GM15510 (cell line): ENCODE results near the gene AGBL1.

Experiments
- POLR2A ChIP-seq: IDR thresholded peaks from 3 replicates; pipeline ENCODE4 v1.6.1; 2011; ENCODE audit warnings: borderline replicate concordance; ENCODE audit not compliant: insufficient read length; ENCODE audit errors: extremely low read depth

Gene AGBL1

DNA sequence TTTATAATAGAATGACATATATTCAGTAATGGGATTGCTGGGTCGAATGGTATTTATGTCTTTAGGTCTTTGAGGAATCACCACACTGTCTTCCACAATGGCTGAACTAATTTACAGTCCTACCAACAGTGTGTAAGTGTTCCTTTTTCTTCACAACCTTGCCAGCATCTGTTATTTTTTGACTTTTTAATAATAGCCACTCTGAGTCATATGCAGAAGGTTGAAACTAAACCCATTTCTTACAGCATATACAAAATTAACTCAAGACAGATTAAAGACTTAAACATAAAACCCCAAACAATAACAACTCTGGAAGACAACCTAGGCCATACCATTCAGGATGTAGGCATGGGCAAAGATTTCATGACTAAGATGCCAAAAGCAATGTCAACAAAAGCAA is 671.4 kb downstream of the AGBL1 start:
- no peak for TF ChIP-seq POLR2A

DNA sequence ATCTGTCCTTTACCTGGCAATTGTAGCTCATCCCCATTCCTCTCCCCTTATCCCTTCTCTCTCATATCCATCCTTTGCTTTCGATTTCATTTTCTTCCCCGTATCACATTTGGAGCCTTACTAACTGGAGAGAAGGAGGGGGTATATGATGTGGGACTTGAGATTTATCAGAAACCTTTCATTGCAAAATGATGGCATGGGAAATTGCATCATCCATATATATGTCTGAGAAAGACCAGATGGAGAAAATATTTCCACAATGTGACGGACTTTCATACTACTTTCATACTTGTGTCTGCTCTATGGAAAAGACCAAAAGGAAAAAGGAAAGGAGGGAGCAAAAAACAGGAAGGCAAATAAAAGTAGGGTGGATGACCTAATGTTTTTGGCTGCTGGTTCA is 675.2 kb downstream of the AGBL1 start:
- no peak for TF ChIP-seq POLR2A

DNA sequence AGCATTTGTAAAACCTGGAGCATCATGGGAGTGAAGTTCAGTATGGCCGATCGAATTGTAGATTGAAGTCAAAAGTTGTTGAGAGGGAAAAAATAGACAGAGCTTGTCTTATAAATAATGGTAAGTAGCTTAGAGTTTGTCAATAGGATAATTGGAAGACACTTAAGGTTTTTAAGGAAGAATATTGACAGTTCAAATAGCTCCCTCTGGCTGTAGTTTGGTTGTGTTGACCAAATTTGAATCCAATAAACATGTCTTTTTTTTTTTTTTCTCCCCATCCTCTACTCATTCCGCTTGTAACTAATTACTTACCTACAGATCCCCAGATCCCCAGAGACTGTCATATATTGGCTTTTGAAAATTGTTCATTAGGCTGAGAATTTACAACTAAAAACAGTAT is 677.0 kb downstream of the AGBL1 start:
- no peak for TF ChIP-seq POLR2A

DNA sequence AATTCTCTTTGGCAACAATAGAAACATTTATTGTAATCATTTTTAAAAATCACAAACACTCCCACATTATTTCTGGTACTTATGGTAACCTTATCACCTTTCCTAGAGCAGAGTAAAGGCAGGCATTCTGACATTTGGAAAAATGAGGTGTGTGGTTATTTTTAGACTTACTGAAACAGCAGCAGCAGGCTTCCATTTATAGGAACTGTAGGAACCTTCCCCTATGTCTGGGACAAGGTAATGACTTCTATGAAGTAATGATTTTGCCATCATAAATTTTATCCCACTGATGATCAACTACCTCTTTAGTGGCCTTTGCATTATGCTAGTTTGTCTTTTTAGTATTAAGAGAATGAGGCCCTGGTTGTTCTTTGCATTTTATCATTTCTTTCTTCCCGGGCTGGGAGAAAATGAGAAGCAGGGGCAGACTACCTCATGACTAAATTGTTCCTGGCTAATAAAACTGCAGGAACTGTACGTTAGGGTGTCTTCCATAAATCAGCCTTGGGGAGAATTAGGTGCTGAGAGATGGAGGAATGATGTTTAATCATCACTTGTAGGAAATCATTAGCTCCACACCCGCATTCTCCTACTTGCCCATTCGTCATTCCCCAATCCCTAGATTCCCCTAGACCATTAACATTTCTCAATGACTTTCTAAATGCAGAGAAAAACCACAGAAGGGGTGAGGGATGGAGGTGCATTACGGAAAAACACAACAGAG is 680.3 kb downstream of the AGBL1 start:
- no peak for TF ChIP-seq POLR2A

DNA sequence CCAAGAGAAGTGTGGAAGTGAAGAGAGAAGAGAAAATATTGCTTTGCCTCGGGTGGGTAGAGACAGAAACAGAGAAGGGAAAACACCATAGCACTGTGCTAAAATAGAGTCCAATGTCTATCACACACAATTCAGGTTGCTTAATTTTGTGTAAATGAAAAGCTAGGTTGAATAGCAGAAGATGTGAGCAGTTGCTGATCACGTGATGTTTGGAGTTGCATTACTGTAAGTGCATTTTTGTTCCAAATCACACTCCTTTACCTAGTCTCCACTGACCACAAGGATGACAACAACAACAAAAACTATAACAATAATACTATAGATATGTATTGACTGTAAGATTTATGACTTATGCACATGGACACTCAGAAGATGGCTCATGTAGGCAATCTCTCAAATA is 683.2 kb downstream of the AGBL1 start:
- TF ChIP-seq POLR2A, result no peak

DNA sequence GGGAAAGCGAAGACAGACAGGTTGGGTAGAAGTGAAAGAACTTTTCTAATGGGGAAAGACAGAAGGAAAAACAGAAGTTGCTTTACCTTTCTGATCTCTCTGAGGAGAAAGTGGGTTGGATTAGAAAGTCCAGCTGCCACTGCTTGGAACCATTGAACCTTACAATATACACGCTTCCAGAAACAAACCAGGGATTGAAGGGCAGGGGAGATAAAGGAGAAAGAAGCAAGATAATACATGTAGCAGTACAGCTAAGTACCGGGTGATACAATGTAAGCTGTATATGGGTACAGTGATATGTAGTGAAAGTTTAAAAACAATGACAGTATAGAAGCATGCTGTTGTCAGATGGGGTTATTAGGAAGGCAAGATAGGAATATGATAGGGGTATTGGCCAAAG is 684.4 kb downstream of the AGBL1 start:
- no peak for TF ChIP-seq POLR2A

DNA sequence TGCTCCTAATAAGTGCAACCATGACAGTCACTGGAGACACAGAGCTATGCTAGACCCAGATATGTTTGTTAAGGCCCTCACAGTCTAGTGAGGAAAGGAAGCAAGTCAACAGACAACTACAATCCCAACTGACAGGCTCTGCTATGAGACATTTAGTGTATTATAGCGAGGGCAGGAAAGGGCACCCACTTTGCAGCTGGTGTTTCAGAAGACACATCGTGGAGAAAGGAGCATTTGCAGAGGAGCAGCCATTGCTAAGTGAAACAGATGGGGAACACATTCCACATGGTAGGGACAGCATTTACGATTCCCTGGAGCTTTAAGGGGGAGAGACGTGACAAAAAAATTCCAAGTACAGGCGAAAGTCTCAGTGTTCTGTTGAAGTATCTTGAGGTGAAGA is 685.6 kb downstream of the AGBL1 start:
- TF ChIP-seq POLR2A, result no peak

DNA sequence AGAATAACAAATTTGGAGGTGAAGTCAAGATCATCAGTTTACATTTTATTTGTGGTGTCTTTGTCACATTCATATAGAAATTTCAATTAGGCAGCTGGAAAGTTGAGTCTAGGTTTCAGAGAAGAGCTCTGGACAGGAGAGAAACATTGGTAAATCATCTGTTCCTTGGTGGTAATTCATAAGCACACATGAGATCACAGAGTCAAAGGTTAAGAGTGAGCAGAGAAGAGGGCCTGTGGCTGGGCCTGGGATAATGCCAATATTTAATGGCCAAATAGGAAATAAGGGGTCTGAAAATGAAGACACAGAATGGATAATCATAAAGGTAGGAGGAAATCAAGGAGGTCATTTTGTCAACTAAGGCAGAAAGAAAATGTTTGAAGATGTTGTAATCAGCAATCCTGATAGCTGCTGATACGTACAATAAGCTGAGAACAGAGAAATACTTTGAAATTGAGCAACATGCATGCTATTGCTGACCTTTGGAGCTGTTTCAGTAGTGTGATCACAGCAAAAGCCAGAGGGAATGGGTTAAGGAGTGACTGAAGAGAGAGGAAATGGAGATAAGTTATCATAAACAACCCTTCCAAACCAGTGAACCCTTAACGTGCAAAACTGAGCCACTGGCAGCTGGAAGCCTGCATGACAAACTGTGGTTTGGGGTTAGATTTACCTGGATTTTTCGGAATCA is 692.8 kb downstream of the AGBL1 start:
- TF ChIP-seq POLR2A, result no peak

DNA sequence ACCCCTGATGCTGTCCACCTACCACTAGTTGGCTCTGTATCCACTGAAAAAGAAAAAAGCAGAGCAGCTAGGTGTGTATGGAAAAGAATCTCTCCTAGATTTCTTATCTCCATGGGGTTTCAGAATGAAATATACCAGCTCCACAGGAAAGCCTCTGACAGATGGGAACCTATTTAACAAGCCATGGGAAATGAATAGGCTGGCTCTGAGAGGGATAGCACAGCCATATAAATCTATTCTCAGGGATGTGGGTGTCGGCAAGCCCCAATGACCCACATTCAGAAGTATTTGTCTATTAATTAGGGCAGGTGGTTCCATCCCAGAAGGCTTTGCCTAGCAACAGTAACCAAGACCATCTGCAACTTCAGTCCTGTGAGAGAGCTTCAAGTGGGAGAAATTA is 694.1 kb downstream of the AGBL1 start:
- no peak for TF ChIP-seq POLR2A

DNA sequence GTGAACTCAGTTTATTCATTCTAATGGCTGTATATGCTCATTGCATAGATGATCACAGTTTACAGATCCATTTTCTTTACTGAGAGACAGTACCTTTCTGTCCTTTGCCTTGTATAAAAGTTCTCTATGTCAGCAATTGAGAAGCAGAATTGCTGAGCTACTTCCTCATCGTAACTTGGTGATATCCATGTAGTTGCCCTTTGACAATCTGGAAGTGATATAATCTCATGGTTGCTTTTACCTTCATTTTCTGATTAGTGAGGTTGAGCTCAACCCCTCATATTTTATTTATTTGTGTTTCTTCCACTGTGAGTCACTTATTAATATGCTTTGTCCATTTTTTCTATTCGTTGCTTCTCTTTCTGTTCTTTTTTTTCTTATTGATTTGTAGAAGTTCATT is 696.5 kb downstream of the AGBL1 start:
- TF ChIP-seq POLR2A, result no peak

DNA sequence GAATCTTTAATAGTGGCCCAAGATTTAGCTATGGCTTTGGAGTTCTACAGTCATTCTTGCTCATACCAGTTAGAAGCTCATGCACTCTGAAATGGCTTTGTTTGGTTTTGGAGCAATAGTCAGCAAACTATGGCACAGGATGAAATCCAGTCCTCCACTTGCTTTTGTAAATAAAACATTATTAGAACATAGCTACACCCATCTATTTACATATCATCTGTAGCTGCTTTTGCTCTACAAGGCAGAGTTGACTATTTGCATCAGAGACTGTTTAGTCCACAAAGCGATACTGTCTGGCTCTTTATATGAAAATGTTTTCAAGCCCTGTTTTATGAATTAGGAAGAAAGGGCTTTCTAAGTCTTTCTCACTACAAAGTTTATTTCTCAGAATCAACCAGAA is 716.9 kb downstream of the AGBL1 start:
- no peak for TF ChIP-seq POLR2A

DNA sequence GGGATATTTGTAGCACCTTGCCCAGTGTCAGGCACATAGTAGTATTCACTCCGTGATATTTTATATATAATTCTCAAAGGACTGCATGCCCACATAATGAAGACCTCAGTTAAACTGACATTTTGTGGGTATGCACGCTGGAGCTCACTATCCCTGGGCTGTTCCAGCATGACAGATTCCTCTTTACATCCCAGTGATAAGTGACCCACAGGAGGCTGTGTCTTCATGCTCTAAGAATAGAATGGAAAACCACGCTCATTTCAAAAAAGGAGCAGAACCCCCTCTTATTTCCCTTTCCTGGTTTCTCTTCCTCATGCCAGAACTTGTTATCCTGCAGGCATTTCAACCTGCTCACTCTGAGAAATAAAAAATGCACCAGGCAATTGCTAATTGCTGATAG is 717.5 kb downstream of the AGBL1 start:
- no peak for TF ChIP-seq POLR2A

DNA sequence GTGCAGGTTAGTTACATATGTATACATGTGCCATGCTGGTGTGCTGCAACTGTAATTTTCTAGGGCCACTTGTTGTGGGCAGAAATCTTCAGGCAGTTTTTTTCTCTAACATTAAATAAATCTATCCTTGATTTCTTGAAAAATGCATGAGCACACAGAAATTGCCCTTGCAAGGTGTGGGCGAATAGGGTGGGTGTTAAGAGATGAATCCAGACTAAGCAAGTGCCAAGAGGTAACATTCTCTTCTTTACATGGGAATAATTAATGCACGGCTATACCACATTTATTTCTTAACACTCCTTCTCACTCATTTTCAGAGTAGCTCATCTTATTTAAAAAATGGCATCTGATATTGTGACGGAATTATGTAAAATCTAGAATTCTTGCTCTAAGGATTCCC is 719.6 kb downstream of the AGBL1 start:
- no peak for TF ChIP-seq POLR2A

DNA sequence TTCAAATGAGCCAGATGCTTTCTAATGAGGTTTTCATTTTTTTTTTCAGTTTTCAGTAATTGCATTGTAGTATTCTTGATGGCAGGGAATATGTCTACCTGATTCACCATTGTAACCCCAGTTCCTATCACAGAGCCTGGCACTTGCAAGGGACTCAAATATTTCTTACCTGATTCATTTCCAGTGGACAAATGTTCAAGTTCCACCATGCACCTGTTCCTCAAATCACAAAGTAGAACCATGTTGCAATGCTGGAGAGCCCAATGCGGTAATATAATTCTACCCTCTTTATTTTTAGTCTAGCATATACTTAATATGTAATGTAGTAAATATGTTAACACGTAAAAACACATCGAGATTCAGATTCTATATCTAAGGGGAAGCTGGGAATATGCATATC is 722.6 kb downstream of the AGBL1 start:
- no peak for TF ChIP-seq POLR2A

DNA sequence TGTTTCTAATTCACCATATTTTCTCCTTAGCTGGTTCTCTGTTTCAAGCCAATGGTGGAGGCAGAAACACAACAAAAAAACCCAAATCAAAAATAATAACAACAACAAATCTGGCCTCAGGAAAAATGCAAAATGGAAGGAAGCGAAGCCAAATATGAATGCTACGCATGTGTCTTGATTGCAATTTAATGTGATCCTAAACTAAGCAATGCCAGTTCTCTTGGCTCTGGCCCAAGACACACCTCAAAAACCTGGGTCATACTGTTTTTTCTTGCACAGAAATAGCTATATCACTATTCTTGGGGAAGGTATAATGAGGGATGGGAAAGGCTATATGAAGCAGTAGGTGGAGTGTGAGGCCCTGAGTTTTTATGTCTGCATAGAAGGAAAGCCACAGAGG is 724.7 kb downstream of the AGBL1 start:
- TF ChIP-seq POLR2A, result no peak

DNA sequence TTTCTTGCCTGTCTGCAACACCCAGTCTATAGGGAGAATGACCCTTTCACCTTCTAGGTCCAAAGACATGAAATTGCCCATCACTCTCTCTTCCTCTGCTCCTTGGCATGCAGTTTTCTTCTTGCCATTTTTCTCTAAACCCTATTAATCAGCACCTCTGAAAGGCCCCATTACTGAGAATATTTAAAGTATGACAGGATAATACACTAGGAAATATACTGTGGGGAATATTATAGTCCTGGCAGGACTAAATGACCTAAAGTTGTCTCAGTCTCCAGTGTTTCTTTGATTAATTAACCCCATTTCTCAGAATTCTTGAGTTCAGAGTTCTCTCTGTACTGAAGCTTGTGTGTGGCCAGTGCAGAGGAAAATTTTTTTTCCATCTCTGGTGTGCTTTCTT is 730.7 kb downstream of the AGBL1 start:
- no peak for TF ChIP-seq POLR2A
